ENCODE measurements around the gene MTG2. TPM values are rescaled to one million over a fixed set of nuclear protein-coding genes. Genes with fewer than 3 reads are reported as not detected.

Gene MTG2
- total and polyA plus RNA-seq, 2 of the 13 experiments (the other 11 are each of a cell fraction or from before 2014, with no cell fraction given), result 20.4 to 37.8 TPM

- TF ChIP-seq, protein P1, sequence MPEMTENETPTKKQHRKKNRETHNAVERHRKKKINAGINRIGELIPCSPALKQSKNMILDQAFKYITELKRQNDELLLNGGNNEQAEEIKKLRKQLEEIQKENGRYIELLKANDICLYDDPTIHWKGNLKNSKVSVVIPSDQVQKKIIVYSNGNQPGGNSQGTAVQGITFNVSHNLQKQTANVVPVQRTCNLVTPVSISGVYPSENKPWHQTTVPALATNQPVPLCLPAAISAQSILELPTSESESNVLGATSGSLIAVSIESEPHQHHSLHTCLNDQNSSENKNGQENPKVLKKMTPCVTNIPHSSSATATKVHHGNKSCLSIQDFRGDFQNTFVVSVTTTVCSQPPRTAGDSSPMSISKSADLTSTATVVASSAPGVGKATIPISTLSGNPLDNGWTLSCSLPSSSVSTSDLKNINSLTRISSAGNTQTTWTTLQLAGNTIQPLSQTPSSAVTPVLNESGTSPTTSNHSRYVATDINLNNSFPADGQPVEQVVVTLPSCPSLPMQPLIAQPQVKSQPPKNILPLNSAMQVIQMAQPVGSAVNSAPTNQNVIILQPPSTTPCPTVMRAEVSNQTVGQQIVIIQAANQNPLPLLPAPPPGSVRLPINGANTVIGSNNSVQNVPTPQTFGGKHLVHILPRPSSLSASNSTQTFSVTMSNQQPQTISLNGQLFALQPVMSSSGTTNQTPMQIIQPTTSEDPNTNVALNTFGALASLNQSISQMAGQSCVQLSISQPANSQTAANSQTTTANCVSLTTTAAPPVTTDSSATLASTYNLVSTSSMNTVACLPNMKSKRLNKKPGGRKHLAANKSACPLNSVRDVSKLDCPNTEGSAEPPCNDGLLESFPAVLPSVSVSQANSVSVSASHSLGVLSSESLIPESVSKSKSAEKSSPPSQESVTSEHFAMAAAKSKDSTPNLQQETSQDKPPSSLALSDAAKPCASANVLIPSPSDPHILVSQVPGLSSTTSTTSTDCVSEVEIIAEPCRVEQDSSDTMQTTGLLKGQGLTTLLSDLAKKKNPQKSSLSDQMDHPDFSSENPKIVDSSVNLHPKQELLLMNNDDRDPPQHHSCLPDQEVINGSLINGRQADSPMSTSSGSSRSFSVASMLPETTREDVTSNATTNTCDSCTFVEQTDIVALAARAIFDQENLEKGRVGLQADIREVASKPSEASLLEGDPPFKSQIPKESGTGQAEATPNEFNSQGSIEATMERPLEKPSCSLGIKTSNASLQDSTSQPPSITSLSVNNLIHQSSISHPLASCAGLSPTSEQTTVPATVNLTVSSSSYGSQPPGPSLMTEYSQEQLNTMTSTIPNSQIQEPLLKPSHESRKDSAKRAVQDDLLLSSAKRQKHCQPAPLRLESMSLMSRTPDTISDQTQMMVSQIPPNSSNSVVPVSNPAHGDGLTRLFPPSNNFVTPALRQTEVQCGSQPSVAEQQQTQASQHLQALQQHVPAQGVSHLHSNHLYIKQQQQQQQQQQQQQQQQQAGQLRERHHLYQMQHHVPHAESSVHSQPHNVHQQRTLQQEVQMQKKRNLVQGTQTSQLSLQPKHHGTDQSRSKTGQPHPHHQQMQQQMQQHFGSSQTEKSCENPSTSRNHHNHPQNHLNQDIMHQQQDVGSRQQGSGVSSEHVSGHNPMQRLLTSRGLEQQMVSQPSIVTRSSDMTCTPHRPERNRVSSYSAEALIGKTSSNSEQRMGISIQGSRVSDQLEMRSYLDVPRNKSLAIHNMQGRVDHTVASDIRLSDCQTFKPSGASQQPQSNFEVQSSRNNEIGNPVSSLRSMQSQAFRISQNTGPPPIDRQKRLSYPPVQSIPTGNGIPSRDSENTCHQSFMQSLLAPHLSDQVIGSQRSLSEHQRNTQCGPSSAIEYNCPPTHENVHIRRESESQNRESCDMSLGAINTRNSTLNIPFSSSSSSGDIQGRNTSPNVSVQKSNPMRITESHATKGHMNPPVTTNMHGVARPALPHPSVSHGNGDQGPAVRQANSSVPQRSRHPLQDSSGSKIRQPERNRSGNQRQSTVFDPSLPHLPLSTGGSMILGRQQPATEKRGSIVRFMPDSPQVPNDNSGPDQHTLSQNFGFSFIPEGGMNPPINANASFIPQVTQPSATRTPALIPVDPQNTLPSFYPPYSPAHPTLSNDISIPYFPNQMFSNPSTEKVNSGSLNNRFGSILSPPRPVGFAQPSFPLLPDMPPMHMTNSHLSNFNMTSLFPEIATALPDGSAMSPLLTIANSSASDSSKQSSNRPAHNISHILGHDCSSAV (CRISPR knock-in tag; IDR thresholded peaks at IDR 0.05; ENCODE audit: borderline replicate concordance), result no peak
- TF ChIP-seq ZC3H4 (CRISPR knock-in tag; IDR thresholded peaks at IDR 0.05; ENCODE audit: borderline replicate concordance), result no peak
- no peak for TF ChIP-seq ZNF431 (CRISPR knock-in tag; IDR thresholded peaks at IDR 0.05; ENCODE audit: borderline replicate concordance, low read depth)
- no peak for TF ChIP-seq PBX2 (CRISPR knock-in tag; IDR thresholded peaks at IDR 0.05)
- TF ChIP-seq REXO4 (CRISPR knock-in tag; IDR thresholded peaks at IDR 0.05; ENCODE audit: borderline replicate concordance), result no peak
- TF ChIP-seq BCLAF1 (IDR thresholded peaks at IDR 0.05), result no peak
- peak; percentile 53; the same call in 1 of the 2 replicates for TF ChIP-seq KDM6A (CRISPR knock-in tag; IDR thresholded peaks at IDR 0.05; ENCODE audit: low read depth)
- TF ChIP-seq ZNF224 (CRISPR knock-in tag; IDR thresholded peaks at IDR 0.05), result no peak
- TF ChIP-seq SIN3B (IDR thresholded peaks at IDR 0.05; ENCODE audit: low read length), result no peak
- peak; percentile 57; the same call in 1 of the 2 replicates for TF ChIP-seq ZNF430 (CRISPR knock-in tag; IDR thresholded peaks at IDR 0.05)
- no peak for TF ChIP-seq ZBTB3 (CRISPR knock-in tag; IDR thresholded peaks at IDR 0.05; ENCODE audit: borderline replicate concordance, low read depth)
- TF ChIP-seq PHB2 (IDR thresholded peaks at IDR 0.05; ENCODE audit: partially characterized antibody), result no peak
- TF ChIP-seq SAP130 (CRISPR knock-in tag; IDR thresholded peaks at IDR 0.05; ENCODE audit: low read depth), result peak; percentile 50; the same call in 1 of the 2 replicates
- TF ChIP-seq NR2F2 (IDR thresholded peaks at IDR 0.05; ENCODE audit: borderline replicate concordance, low read depth), result peak; percentile 52; the same call in 1 of the 2 replicates
- TF ChIP-seq NFYC (CRISPR knock-in tag; IDR thresholded peaks at IDR 0.05), result peak; percentile 24; the same call in 1 of the 2 replicates
- no peak for TF ChIP-seq ZNF616 (CRISPR knock-in tag; IDR thresholded peaks at IDR 0.05; ENCODE audit: low read depth)
- no peak for TF ChIP-seq ZNF816 (CRISPR knock-in tag; IDR thresholded peaks at IDR 0.05; ENCODE audit: borderline replicate concordance)
- TF ChIP-seq ZNF556 (CRISPR knock-in tag; IDR thresholded peaks at IDR 0.05; ENCODE audit: borderline replicate concordance), result peak; percentile 78; the same call in 1 of the 2 replicates
Measured at GRCh38 chr20:62155428-62156253, 27.2 kb upstream of the MTG2 start (continued).

All from HepG2 (cell line).